ENCODE measurements around the gene TRIM47. TPM values are rescaled to one million over a fixed set of nuclear protein-coding genes. Genes with fewer than 3 reads are reported as not detected.

Gene TRIM47
- total and polyA plus RNA-seq, 8 donors: 13.4 to 63.8 (median 20.8) TPM

- H3K4me3 ChIP-seq: no peak overlapping the region
- no peaks in the 10 kb centered on the region for H3K9me3 ChIP-seq
- H3K27ac ChIP-seq: no peak overlapping the region
- ATAC-seq (no peak), DNase-seq (no peak)
- peaks cover 4 to 11% of the 10 kb centered on the region in 2 donors for H3K4me1 ChIP-seq
- peaks cover 0 to 20% of the 10 kb centered on the region in 2 donors for H3K36me3 ChIP-seq
- no peak for TF ChIP-seq CTCF (IDR thresholded peaks at IDR 0.05)
- intact Hi-C loops (cut with DNase I): no loop called here
- H3K27me3 ChIP-seq: no peaks in the 10 kb centered on the region
Measured at GRCh38 chr17:75914643-75915267, 36.4 kb upstream of the TRIM47 start.

- Histone ChIP-seq H3K27ac (no peak overlapping the region), H3K4me1 (peaks cover 4 to 12% of the 10 kb centered on the region in 2 donors), H3K4me3 (no peak overlapping the region), H3K36me3 (peaks cover 0 to 20% of the 10 kb centered on the region in 2 donors), H3K9me3 (no peaks in the 10 kb centered on the region), H3K27me3 (no peaks in the 10 kb centered on the region)
- no peak for DNase-seq
- TF ChIP-seq CTCF (IDR thresholded peaks at IDR 0.05): no peak
- intact Hi-C loops (cut with DNase I): no loop called here
- ATAC-seq: no peak
Measured at GRCh38 chr17:75913537-75914210, 35.3 kb upstream of the TRIM47 start.

GRCh38 chr17:75910699-75911098 is 32.3 kb upstream of the TRIM47 start:
- ATAC-seq (peak; percentile 67), DNase-seq (peak in 1 of 4 donors; percentile 82)
- Histone ChIP-seq H3K9me3 (no peaks in the 10 kb centered on the region), H3K27me3 (no peaks in the 10 kb centered on the region), H3K36me3 (peaks cover 0 to 11% of the 10 kb centered on the region in 2 donors), H3K27ac (no peak overlapping the region), H3K4me1 (peaks cover 7 to 16% of the 10 kb centered on the region in 2 donors), H3K4me3 (no peak overlapping the region)
- intact Hi-C loops (cut with DNase I): no loop called here
- no peak for TF ChIP-seq CTCF (IDR thresholded peaks at IDR 0.05)

- peaks cover 11 to 23% of the 10 kb centered on the region in 2 donors for H3K4me1 ChIP-seq
- intact Hi-C loops (cut with DNase I): loop anchor here in 1 of 2 donors (5.0 kb wide), 1 partner anchor 92 kb away; the partner anchor contains the start of gene CDK3
- H3K36me3 ChIP-seq: peaks cover 0 to 11% of the 10 kb centered on the region in 2 donors
- no peaks in the 10 kb centered on the region for H3K9me3 ChIP-seq
- H3K4me3 ChIP-seq: no peak overlapping the region
- DNase-seq (peak in 1 of 4 donors; percentile 80), ATAC-seq (no peak)
- no peak overlapping the region for H3K27ac ChIP-seq
- no peaks in the 10 kb centered on the region for H3K27me3 ChIP-seq
- no peak for TF ChIP-seq CTCF (IDR thresholded peaks at IDR 0.05)
Measured at GRCh38 chr17:75909812-75910274, 31.5 kb upstream of the TRIM47 start.
